Keratinocyte (primary cell): ENCODE measurements around the gene PPP1R18. TPM values are rescaled to one million over a fixed set of nuclear protein-coding genes. Genes with fewer than 3 reads are reported as not detected.
A peak's percentile ranks its signal among the peaks of the same experiment; 100 is the strongest.

Experiments
- DNase-seq: peaks from one replicate; pipeline ENCODE4 v3.0.0-alpha.2; 2011; ENCODE audit warnings: low read depth, missing footprints, low spot score
- FAIRE-seq: peaks from 2 replicates; lab custom pipeline; 2011; peaks lifted over from hg19 to GRCh38; lab: Jason Lieb, UNC
- H2AFZ ChIP-seq: 2 replicates; pipeline ENCODE4 v1.6.0; 2012; ENCODE audit warnings: low read length, control low read depth, inconsistent platforms; ENCODE audit not compliant: control insufficient read depth
- H3K27ac ChIP-seq: 2 replicates; pipeline ENCODE4 v1.5.1; 2011; ENCODE audit warnings: low read length; ENCODE audit not compliant: control insufficient read depth, insufficient read depth
- H3K27me3 ChIP-seq: 3 replicates; pipeline ENCODE4 v1.6.0; 2011; ENCODE audit warnings: low read length; ENCODE audit not compliant: control insufficient read depth, insufficient read depth; ENCODE audit errors: extremely low read depth
- H3K36me3 ChIP-seq, 2 experiments: 2 replicates in 1 of 2; 3 replicates in 1 of 2; pipeline ENCODE4 v1.5.1; 2011; ENCODE audit warnings: low read length in 2 of 2, mild to moderate bottlenecking in 1 of 2; ENCODE audit not compliant: control insufficient read depth in 2 of 2, insufficient read depth in 2 of 2; ENCODE audit errors: extremely low read depth in 1 of 2
- H3K4me1 ChIP-seq: 3 replicates; pipeline ENCODE4 v1.5.1; 2011; ENCODE audit warnings: low read length; ENCODE audit not compliant: control insufficient read depth, insufficient read depth; ENCODE audit errors: extremely low read depth
- H3K4me2 ChIP-seq: 3 replicates; pipeline ENCODE4 v1.6.0; 2011; ENCODE audit warnings: low read depth, low read length; ENCODE audit not compliant: control insufficient read depth, insufficient read depth; ENCODE audit errors: extremely low read depth
- H3K4me3 ChIP-seq, 3 experiments: fragments of 200-600 bp in 1 of 3; sonication (generic) in 1 of 3; 2 replicates in 2 of 3; 3 replicates in 1 of 3; pipeline ENCODE4 v1.5.1; 2011 to 2016; ENCODE audit warnings: low read length in 3 of 3, mild to moderate bottlenecking in 3 of 3, control low read depth in 2 of 3, inconsistent platforms in 1 of 3, low read depth in 1 of 3, mixed read lengths in 1 of 3, mixed run types in 1 of 3, moderate library complexity in 1 of 3; ENCODE audit not compliant: control insufficient read depth in 2 of 3, insufficient read depth in 2 of 3; ENCODE audit errors: extremely low read depth in 1 of 3
- H3K79me2 ChIP-seq: 2 replicates; pipeline ENCODE4 v1.6.0; 2012; ENCODE audit warnings: low read length; ENCODE audit not compliant: control insufficient read depth, insufficient read depth
- H3K9ac ChIP-seq: 3 replicates; pipeline ENCODE4 v1.6.0; 2011; ENCODE audit warnings: low read length; ENCODE audit not compliant: control insufficient read depth, insufficient read depth; ENCODE audit errors: extremely low read depth
- H3K9me1 ChIP-seq: 3 replicates; pipeline ENCODE4 v1.6.0; 2011; ENCODE audit warnings: low read length; ENCODE audit not compliant: control insufficient read depth, insufficient read depth; ENCODE audit errors: extremely low read depth
- H3K9me3 ChIP-seq: 2 replicates; pipeline ENCODE4 v1.5.1; 2012; ENCODE audit warnings: low read depth, low read length; ENCODE audit not compliant: control insufficient read depth
- H4K20me1 ChIP-seq: 3 replicates; pipeline ENCODE4 v1.6.0; 2011; ENCODE audit warnings: low read length; ENCODE audit not compliant: control insufficient read depth, insufficient read depth; ENCODE audit errors: extremely low read depth
- EZH2 ChIP-seq: IDR thresholded peaks from one replicate; pipeline ENCODE4 v1.6.1; 2012; ENCODE audit warnings: inconsistent platforms, mild to moderate bottlenecking, low read length, moderate library complexity
- dilution Hi-C: fragments of 300-500 bp; cut with MboI; formaldehyde crosslinking; loops from one replicate; pipeline ENCODE4 v1.7.0; 2020; ENCODE audit warnings: low sequenced_read_pairs; ENCODE audit not compliant: extremely low pct_ligation_motif_present
- polyA plus RNA-seq, 5 experiments: library from polyadenylated mRNA; depleted of rRNA in 3 of 5; stranded (reverse) in 3 of 5; stranded (forward) in 1 of 5; unstranded in 1 of 5; fragments of >200 nt; gene quantifications; 1 replicate in 1 of 5; 2 replicates in 3 of 5; 3 replicates in 1 of 5; pipeline versions ENCODE4 v1.2.1 to v1.2.3, GENCODE V29; 2011 to 2012; ENCODE audit warnings: missing spikeins in 2 of 5, low read depth in 1 of 5, low replicate concordance in 1 of 5
- TF ChIP-seq, protein P1 (sequence below), 3 experiments: IDR thresholded peaks in 1 of 3; conservative IDR thresholded peaks in 1 of 3; optimal IDR thresholded peaks in 1 of 3; 2 replicates in 2 of 3; 3 replicates in 1 of 3; pipeline versions ENCODE3 to v1.5.1; 2011; ENCODE audit warnings: low read length in 3 of 3, mild to moderate bottlenecking in 3 of 3, moderate library complexity in 2 of 3, control low read depth in 1 of 3, inconsistent platforms in 1 of 3; ENCODE audit not compliant: insufficient read depth in 2 of 3; ENCODE audit errors: extremely low read depth in 1 of 3

Gene PPP1R18
- polyA plus RNA-seq, 1 donor (not counting 4 experiments of a cell fraction or from before 2014, with no cell fraction given), result 88.9 TPM

DNA sequence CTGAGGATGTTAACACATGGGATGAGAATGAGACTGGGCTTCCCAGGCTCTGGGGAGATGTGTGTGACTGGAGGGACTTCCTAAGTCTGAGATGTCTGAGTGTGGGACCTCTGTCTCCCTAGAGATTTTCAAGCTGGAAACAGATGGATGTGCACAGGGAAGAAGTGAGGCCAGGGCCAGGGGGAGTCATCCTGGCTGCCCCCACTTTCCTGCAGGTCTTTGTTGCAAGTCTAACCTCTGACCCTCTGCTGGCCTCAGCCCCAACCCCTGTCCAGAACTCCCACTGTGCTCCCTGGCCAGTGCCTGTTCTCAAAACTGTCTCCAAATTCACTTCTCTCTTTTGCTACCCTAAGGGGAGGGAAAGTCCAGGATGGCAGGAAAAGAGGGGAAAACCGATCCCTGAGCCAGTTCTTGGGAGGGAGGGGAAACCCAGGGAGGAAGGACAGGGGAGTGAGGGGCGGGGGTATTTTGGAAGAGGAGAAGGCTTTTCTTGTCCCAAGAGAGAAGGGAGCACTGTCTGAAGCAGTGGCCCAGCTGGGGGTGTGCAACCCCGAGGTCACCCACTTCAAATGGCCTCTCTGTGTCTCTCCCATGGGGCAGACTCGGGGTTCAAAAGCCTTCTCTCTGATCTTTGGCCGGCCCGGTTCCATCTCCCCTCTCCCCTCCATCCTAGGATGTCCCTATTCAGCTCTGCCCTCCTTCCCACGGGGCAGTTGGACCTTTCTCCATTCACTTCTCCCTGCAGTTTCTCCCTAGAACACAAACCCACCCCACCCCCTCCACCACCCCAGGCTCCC, 3.1 kb downstream of the PPP1R18 start:
- dilution Hi-C loops, result no loop called here
- H3K9me1 ChIP-seq, result no peaks in the 10 kb centered on the region
- peaks cover 29% of the 10 kb centered on the region for H4K20me1 ChIP-seq
- peak overlapping the region; percentile 97 for H3K9ac ChIP-seq
- TF ChIP-seq, protein P1, sequence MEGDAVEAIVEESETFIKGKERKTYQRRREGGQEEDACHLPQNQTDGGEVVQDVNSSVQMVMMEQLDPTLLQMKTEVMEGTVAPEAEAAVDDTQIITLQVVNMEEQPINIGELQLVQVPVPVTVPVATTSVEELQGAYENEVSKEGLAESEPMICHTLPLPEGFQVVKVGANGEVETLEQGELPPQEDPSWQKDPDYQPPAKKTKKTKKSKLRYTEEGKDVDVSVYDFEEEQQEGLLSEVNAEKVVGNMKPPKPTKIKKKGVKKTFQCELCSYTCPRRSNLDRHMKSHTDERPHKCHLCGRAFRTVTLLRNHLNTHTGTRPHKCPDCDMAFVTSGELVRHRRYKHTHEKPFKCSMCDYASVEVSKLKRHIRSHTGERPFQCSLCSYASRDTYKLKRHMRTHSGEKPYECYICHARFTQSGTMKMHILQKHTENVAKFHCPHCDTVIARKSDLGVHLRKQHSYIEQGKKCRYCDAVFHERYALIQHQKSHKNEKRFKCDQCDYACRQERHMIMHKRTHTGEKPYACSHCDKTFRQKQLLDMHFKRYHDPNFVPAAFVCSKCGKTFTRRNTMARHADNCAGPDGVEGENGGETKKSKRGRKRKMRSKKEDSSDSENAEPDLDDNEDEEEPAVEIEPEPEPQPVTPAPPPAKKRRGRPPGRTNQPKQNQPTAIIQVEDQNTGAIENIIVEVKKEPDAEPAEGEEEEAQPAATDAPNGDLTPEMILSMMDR (optimal IDR thresholded peaks at IDR 0.05 in 1 of 3, IDR thresholded peaks at IDR 0.05 in 1 of 3, conservative IDR thresholded peaks at IDR 0.05 in 1 of 3; ENCODE audit: extremely low read depth in 1 of 3, insufficient read depth in 2 of 3, low read length in 3 of 3), result no peak
- TF ChIP-seq EZH2, result no peak
- peaks cover 34% of the 10 kb centered on the region for H3K4me1 ChIP-seq
- H3K36me3 ChIP-seq, result peaks cover 16 to 46% of the 10 kb centered on the region in 2 experiments
- peak overlapping the region; percentile 94 for H3K27ac ChIP-seq
- no peak for DNase-seq
- no peaks in the 10 kb centered on the region for H3K27me3 ChIP-seq
- FAIRE-seq, result no peak
- H3K79me2 ChIP-seq, result peaks cover 87% of the 10 kb centered on the region
- peak overlapping the region; percentile 68 to 94 (median 82) for H3K4me3 ChIP-seq
- H2AFZ ChIP-seq, result no peak overlapping the region
- H3K4me2 ChIP-seq, result peak overlapping the region; percentile 100
- H3K9me3 ChIP-seq, result no peaks in the 10 kb centered on the region

DNA sequence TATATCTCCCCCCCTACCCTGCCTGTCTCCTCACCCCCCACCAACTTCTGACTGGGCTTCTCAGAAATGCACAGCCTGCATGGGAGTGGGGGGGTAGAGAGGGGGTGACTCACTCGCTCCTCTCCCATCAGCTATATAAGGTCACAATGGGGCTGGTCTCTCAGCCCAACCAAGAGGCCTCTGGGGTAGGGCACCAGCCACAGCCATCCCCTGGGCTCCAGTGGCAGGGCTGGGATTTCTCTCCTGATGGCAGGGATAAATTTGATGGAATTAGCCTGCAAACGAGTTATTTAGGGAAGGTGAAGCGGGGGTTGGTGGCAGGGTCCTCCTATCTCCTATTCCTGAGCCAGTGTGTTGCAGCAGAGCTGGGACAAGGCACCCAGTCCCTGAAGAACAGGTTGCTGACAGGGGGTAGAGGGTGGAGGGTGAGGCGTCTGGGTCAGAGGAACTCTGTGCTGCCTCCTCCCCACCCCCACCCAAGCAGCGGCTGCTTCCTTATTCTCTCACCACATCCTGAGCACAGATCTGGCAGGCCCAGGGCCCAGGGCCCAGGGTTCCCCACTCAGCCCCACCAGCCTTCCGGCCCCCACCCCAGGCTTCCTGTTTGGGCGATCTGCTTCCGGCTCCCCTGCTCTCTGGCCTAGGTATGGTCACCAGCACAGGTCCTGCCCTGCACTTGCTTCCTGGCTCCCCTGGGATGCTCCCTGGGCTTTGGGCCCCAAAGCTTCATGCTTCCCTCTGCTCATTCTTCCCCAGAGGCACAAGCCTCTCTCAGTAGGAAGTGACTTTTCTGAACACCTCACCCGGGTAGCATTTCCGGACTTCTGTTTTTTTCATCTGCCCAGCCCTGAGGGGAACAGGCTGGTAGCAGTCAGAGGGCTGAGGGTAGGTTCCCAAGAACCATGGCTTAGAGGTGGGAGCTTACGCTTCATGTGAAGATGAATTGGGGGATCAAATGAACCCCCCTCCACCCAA, 4.0 kb downstream of the PPP1R18 start:
- peaks cover 17 to 43% of the 10 kb centered on the region in 2 experiments for H3K36me3 ChIP-seq
- no peaks in the 10 kb centered on the region for H3K9me1 ChIP-seq
- FAIRE-seq (no peak), DNase-seq (no peak)
- peaks cover 84% of the 10 kb centered on the region for H3K79me2 ChIP-seq
- peak overlapping the region; percentile 100 for H3K4me2 ChIP-seq
- peak overlapping the region; percentile 68 to 94 (median 82) for H3K4me3 ChIP-seq
- peaks cover 29% of the 10 kb centered on the region for H3K4me1 ChIP-seq
- no peaks in the 10 kb centered on the region for H3K9me3 ChIP-seq
- H4K20me1 ChIP-seq, result peaks cover 29% of the 10 kb centered on the region
- no peak overlapping the region for H2AFZ ChIP-seq
- peak overlapping the region; percentile 97 for H3K9ac ChIP-seq
- dilution Hi-C loops, result no loop called here
- H3K27me3 ChIP-seq, result no peaks in the 10 kb centered on the region
- TF ChIP-seq, protein P1 (optimal IDR thresholded peaks at IDR 0.05 in 1 of 3, IDR thresholded peaks at IDR 0.05 in 1 of 3, conservative IDR thresholded peaks at IDR 0.05 in 1 of 3; ENCODE audit: extremely low read depth in 1 of 3, insufficient read depth in 2 of 3, low read length in 3 of 3), result no peak
- no peak for TF ChIP-seq EZH2
- H3K27ac ChIP-seq, result peak overlapping the region; percentile 94
